Testis (tissue), 3 donors: ENCODE measurements around the gene RRP1. TPM values are rescaled to one million over a fixed set of nuclear protein-coding genes. Genes with fewer than 3 reads are reported as not detected.
A peak's percentile ranks its signal among the peaks of the same experiment; 100 is the strongest.

Source experiments
- DNase-seq: peaks from one replicate; pipeline ENCODE4 v3.0.0-alpha.2; 2019
- H3K27ac ChIP-seq, 2 donors: fragments of 200-600 bp; sonication (generic); one replicate each; pipeline ENCODE4 v1.5.1; 2019
- H3K27me3 ChIP-seq: fragments of 200-600 bp; sonication (generic); one replicate; pipeline ENCODE4 v1.5.1; 2019
- H3K36me3 ChIP-seq: fragments of 200-600 bp; sonication (generic); one replicate; pipeline ENCODE4 v1.5.1; 2017; ENCODE audit warnings: low read depth; ENCODE audit errors: missing control alignments
- H3K4me1 ChIP-seq: fragments of 200-600 bp; sonication (generic); one replicate; pipeline ENCODE4 v1.5.1; 2019
- H3K4me3 ChIP-seq, 2 donors: fragments of 200-600 bp; sonication (generic); one replicate each; pipeline ENCODE4 v1.5.1; 2017 to 2019
- H3K9me3 ChIP-seq: fragments of 200-600 bp; sonication (generic); one replicate; pipeline ENCODE4 v1.5.1; 2017
- CTCF ChIP-seq, 3 experiments: fragments of 450-650 bp in 2 of 3; fragments of 200-600 bp in 1 of 3; sonication (generic) in 1 of 3; IDR thresholded peaks; one replicate each; pipeline ENCODE4 v1.5.1; 2016 to 2019; ENCODE audit warnings: antibody characterized with exemption in 3 of 3, mild to moderate bottlenecking in 2 of 3, moderate library complexity in 1 of 3
- POLR2A ChIP-seq: fragments of 450-650 bp; IDR thresholded peaks from one replicate; pipeline ENCODE4 v1.6.1; 2017; ENCODE audit warnings: antibody characterized with exemption, mild to moderate bottlenecking, moderate library complexity
- WGBS, 2 donors: methylation state at CpG; one replicate each; pipeline ENCODE4 v1.1.5; 2018; 5-methylcytosine and 5-hydroxymethylcytosine counted together
- intact Hi-C: fragments of 100-400 bp; cut with DNase I; formaldehyde crosslinking; loops from one replicate; pipeline ENCODE4 v1.15.1; 2023; ENCODE audit warnings: low total_unique reads
- polyA plus RNA-seq: library from polyadenylated mRNA; stranded (reverse); fragments of 350-450 nt; fragmentation: Illumina TruSeq; extraction: RNeasy Lipid Tissue Mini Kit (QIAGEN cat#74804); gene quantifications from one replicate; pipeline ENCODE4 v1.2.3, GENCODE V29; 2014; ENCODE audit warnings: low read depth, low replicate concordance; ENCODE audit not compliant: insufficient read depth
- total RNA-seq, 2 donors: library from RNA; depleted of rRNA; stranded (reverse); fragments of >200 nt; gene quantifications; one replicate each; pipeline ENCODE4 v1.2.3, GENCODE V29; 2016

RRP1 gene
- total and polyA plus RNA-seq, 3 donors from 2014 or later = 21.1 to 40.2 (median 33.6) TPM

- intact Hi-C loops = no loop called here
- Histone ChIP-seq H3K27me3 (no peaks in the 10 kb centered on the region), H3K9me3 (no peaks in the 10 kb centered on the region), H3K4me3 (no peak overlapping the region), H3K36me3 (no peaks in the 10 kb centered on the region), H3K4me1 (peaks cover 31% of the 10 kb centered on the region), H3K27ac (peak overlapping the region; percentile 64 to 74)
- no peak for DNase-seq
- TF ChIP-seq CTCF (IDR thresholded peaks at IDR 0.05) = no peak
- TF ChIP-seq POLR2A = no peak
- WGBS, 2 donors = 70 to 72% methylated on average over 10 of the region's 10 CpGs
Measured at GRCh38 chr21:43758811-43759210, 30.6 kb upstream of the RRP1 start.

- no peak overlapping the region for H3K27ac ChIP-seq
Measured at GRCh38 chr21:43759651-43760050, 29.7 kb upstream of the RRP1 start.

GRCh38 chr21:43760391-43760958 lies 28.9 kb upstream of the RRP1 start:
- no peaks in the 10 kb centered on the region for H3K9me3 ChIP-seq
- no peak overlapping the region for H3K4me3 ChIP-seq
- no peak overlapping the region for H3K27ac ChIP-seq
- no peaks in the 10 kb centered on the region for H3K27me3 ChIP-seq
- no peaks in the 10 kb centered on the region for H3K36me3 ChIP-seq
- WGBS, 2 donors = 95 to 96% methylated on average over 13 to 22 of the region's 22 CpGs
- no peak for TF ChIP-seq POLR2A
- no peak for TF ChIP-seq CTCF (IDR thresholded peaks at IDR 0.05)
- intact Hi-C loops = no loop called here
- no peak for DNase-seq
- peaks cover 23% of the 10 kb centered on the region for H3K4me1 ChIP-seq

More at GRCh38 chr21:43759651-43760050, 29.7 kb upstream of the RRP1 start:
- Histone ChIP-seq H3K27me3 (no peaks in the 10 kb centered on the region), H3K36me3 (no peaks in the 10 kb centered on the region), H3K4me1 (peaks cover 27% of the 10 kb centered on the region), H3K9me3 (no peaks in the 10 kb centered on the region), H3K4me3 (no peak overlapping the region)
- no peak for DNase-seq
- 89 to 94% methylated on average over 7 to 19 of the region's 19 CpGs for WGBS, 2 donors
- no peak for TF ChIP-seq CTCF (IDR thresholded peaks at IDR 0.05)
- TF ChIP-seq POLR2A = no peak
- intact Hi-C loops = no loop called here

GRCh38 chr21:43761886-43762285 lies 27.5 kb upstream of the RRP1 start:
- TF ChIP-seq POLR2A (no peak), CTCF (IDR thresholded peaks at IDR 0.05) (no peak)
- Histone ChIP-seq H3K36me3 (no peaks in the 10 kb centered on the region), H3K9me3 (no peaks in the 10 kb centered on the region), H3K4me1 (peaks cover 12% of the 10 kb centered on the region), H3K27me3 (no peaks in the 10 kb centered on the region), H3K27ac (no peak overlapping the region), H3K4me3 (no peak overlapping the region)
- 90 to 92% methylated on average over 18 of the region's 18 CpGs for WGBS, 2 donors
- no peak for DNase-seq
- intact Hi-C loops = no loop called here
